IPS-NIHi7 (cell line): ENCODE data around the gene ABCC9.
"Not testable (repeated sequence)": the region's sequence is repeated elsewhere in the genome, so short reads cannot be mapped to it uniquely, and the experiment has no call there.

Experiments
- DNase-seq: peaks from one replicate; pipeline ENCODE4 v3.0.0; 2012; ENCODE audit warnings: mixed read lengths; ENCODE audit errors: extremely low spot score

Gene ABCC9

GRCh38 chr12:21933656-21934055, 7.6 kb downstream of the ABCC9 start:
- no peak for DNase-seq

DNA sequence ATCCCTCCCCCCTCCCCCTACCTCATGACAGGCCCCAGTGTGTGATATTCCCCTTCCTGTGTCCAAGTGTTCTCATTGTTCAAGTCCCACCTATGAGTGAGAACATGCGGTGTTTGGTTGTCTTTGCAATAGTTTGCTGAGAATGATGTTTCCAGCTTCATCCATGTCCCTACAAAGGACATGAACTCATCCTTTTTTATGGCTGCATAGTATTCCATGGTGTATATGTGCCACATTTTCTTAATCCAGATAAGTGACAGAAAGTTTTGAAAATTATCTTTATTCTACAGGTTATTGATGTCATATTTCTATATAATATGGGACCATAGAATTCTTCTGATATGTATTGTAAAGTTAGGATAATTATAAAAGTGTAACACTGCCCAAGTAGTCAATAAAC, 11.3 kb downstream of the ABCC9 start:
- not testable (repeated sequence) for DNase-seq

DNA sequence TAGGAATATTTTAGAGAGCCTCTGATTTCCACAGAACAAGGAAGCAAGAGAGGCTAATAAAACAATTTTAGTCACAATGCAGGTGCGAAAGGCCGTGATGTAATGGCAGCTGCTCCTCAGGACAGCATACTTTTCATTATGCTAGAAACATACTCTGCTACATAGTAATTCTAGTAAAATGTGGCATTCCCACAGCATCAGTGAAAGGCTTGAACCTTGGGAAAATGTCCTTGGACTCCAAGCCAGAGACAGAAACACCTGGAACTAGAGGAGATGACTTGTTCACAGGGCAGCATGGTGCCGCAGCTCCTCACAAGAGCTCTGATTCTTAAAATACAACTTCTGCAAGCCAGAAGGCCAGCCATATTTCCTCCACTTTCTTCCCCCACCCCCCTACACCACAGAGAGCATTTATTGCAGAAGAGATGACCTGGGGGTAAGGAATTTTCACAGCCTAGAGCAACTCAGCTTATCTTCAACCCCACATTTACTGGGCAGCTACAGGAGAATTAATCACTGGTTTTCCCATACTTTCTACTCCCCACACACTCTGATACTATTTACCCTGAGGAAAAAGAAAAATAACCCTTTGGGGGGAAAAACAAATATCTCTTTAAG, 15.8 kb downstream of the ABCC9 start:
- DNase-seq = no peak

DNA sequence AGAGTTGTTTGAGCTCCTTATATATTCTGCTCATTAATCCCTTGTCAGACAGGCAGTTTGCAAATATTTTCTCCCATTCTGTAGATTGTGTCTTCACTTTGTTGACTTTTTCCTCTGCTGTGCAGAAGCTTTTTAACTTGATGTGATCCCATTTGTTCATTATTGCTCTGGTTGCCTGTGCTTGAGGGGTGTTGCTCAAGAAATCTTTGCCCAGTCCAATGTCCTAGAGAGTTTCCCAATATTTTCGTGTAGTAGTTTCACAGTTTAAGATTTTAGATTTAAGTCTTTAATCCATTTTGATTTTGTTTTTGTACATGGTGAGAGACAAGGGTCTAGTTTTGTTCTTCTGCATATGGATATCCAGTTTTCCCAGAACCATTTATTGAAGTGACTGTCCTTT, 19.8 kb downstream of the ABCC9 start:
- DNase-seq = no peak

GRCh38 chr12:21918456-21918855, 22.8 kb downstream of the ABCC9 start:
- DNase-seq = no peak

DNA sequence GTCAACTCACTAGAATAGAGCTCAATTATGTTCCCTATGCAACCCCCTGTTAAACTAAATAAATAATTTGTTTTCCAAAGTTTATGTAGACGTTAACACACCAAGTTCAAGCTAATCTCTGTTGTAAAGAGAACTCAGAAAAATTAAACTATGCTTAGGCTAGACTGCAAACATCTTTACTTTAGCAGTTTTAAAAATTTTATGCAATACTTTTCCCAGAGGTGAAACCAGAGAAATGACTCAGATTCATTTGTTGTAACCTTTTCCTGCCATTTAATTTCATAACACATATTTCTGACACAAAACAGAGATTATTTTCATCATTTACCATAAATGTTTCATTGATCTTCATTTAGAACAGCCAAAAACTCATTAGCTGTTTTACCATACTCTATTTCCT, 27.4 kb downstream of the ABCC9 start:
- no peak for DNase-seq

DNA sequence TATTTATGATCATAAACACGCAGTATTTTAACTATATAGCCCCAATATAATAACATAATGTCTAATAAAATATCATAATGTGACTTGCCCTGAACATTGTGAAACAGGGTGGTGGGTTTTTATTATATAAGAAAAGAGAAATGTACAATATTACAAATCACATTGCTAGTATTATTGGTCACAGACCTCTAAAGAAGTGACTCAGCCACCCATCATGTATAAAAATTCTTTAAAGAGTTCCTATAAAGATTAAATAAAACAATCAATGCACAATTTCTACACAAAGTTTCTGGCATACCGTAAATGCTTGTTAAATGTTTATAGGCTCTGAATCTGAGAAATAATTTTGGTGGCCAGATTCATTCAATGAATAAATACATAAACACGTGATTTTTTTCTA, 28.9 kb downstream of the ABCC9 start:
- no peak for DNase-seq

- DNase-seq = no peak
Measured at GRCh38 chr12:21911832-21912231, 29.4 kb downstream of the ABCC9 start.

GRCh38 chr12:21910657-21911056, 30.6 kb downstream of the ABCC9 start:
- no peak for DNase-seq

DNA sequence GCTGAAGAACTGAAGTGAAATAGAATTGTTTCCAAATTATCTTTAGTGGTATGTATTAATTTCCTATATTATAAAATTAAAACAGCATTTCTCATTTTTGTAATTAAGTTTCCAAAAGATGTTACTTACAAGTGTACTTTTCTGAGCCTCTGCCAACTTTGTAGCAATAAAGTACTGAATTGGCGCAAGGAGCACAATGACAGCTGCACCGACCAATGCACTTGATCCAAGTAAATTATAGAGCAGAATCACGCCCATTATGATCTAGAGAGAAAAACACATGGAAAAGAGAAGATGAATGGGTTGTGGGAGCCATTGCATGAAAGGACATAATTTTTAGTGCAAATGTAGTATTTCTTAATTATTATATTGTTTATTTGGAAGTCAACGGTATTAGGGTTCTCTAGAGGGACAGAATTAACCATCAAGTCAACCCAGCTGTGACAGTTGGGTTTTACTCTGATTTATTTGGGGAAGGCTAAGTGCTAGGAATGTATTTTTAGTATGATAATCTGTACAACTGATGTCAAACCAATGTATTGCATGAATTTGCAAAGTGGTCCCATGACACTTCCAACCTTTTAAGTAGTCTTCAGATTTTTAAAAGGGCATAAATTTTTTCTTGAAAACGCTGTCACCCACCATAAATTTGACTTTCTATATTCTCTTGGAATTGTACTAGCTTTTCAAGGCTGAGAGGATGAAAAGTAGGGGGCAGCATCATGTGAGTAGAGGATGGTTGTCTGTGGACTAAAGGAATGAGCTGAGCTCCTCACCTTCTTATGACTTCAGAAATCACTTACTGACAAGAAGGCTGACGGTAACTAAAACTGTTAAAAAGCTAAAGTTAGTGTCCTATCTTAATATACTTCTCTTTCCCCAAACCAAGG, 33.0 kb downstream of the ABCC9 start:
- peak; percentile 11 for DNase-seq

DNA sequence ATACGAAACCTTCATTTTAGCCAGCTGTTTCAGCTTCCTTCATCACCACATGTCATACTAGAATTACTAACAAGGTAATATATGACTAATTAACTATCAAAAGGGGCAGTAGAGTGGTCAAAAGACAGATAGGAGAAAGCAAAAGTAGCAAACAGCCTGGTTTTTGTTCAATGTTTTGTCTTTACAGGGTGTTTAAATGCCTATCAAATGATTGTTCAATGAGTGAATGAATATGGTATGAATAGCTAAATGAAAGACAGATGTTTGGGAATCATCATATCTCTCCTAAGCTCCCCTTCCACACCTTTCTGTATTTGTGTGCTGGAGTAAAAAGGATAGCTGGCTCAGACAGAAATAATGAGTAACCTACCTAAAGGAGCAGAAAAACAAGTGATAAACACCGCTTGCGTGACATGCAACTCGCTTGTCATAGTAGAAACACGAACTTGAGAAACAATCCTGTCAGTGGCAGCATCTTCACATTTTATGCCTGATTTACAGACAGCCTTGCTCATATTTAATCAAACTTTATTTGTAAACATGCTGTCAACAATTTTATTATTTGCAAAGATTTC, 34.2 kb downstream of the ABCC9 start:
- DNase-seq = no peak

- DNase-seq = not testable (repeated sequence)
Measured at GRCh38 chr12:21899532-21899931, 41.7 kb downstream of the ABCC9 start.

DNA sequence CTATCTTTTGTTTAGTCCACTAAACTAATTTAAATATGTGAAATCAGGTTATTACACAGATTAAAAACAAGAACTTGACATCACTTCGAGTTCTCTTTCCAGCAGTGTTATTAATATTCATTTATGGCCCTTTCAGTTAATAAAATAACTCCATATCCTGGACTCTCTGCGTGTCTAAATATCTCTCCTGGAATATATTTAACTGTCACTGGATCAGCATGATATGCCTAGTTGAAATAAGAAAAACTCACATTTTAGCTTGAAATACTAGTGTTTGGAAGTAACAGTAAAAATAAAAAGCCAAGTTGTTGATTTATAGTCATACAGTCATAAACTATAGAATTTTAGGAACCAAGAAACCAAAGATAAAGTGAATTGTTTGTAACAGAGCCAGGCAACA, 45.6 kb downstream of the ABCC9 start:
- no peak for DNase-seq

DNA sequence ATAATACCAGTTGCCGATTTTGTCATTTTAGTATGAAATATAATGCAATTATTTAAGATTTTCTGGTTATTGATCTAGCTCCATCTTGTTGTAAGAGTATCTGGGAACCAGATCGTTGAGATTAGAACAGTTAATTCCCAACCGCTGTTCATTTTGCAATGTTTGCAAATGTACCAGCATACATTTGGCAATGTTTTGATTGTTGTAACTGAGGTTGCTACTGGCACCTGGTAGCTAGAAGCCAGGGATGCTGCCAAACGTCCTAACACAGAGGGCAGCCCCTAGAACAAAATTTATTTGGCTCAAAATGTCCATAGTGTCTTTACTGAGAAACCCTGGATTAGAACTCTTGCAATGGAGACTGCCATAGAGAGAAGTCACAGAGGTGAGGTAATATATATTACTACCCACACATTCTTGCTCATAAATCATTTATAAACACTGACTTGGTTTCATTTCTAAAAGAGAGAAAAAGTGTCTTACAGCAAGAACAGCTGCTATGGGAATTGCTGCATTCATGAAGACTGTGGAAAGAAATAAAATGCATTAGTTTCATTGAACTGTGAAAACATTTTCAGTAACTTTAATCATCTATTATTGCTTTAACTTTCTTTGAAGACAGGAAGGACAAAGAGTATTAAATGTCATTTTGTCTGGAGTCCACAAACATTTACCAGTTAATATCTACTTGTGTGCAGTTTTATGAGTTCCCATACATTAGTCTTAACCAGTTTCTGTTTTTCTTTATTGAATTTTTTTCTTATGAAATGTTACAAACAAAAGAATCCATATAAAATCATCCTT, 46.2 kb downstream of the ABCC9 start:
- no peak for DNase-seq

- no peak for DNase-seq
Measured at GRCh38 chr12:21893924-21894323, 47.3 kb downstream of the ABCC9 start.

DNA sequence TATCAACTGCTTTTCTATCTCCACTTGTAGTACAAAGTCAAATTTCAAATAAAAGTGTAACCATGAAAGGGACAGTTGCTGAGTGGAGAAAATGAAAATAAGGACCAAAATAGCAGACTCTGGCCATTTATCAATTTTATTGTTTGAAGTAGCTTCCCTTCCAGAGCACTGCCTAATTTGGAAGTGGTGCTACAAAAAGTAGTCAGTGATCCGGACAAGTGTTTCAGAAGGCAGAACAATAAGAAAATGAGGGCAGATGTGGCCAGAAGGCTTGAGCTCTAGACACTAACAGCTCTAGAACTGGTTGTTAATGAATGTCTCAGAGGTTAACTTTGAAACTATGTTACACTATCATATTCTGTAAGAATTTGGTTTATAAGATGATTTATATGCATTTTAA, 48.9 kb downstream of the ABCC9 start:
- DNase-seq = no peak

- no peak for DNase-seq
Measured at GRCh38 chr12:21891751-21892217, 49.4 kb downstream of the ABCC9 start.

DNA sequence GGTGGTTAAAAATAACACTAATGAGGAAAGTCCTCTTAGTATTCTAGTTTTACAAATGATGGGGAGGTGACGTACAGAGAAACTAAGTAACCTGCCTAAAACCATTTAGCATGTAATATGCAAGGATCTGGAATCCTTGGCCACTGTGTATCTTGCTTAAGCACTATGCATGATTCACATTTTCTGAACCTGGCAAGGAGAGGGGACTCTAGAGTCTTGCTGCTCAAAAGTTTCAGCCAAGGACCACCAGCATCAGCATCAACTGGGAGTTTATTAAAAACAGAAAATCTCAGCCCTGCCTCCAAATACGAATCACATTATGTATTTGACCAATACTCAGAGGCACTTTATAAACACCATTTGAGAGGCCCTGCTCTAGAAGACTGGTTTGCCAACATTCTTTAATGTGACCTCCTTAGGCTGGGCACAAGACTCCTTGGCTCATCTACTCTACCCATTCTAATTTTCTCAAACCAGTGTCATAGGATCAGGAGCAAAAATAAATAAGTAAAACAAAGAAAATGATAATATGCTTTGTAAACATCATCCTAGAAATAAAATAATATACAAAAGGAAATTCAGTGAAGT, 52.9 kb downstream of the ABCC9 start:
- no peak for DNase-seq

DNA sequence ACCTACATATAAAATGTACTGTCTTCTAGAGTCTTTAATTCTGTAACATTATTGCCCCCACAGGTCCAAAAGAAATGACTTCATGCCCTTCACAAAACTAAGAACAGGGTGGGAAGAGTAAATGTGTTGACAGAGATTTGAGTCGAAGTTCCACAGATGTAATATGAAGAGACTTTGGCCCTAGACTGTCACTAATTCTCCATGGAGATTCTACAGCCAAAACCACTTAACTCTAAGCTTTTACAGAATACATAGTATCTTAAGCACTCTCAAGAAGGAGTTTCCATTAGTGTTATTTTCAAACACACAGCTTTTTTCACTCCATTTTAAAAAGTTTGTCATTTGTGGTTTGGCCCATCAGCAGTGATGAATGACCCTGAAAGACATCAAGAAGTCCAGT, 56.3 kb downstream of the ABCC9 start:
- DNase-seq = no peak

GRCh38 chr12:21882635-21883034, 58.6 kb downstream of the ABCC9 start:
- no peak for DNase-seq

- no peak for DNase-seq
Measured at GRCh38 chr12:21881965-21882364, 59.3 kb downstream of the ABCC9 start.

DNA sequence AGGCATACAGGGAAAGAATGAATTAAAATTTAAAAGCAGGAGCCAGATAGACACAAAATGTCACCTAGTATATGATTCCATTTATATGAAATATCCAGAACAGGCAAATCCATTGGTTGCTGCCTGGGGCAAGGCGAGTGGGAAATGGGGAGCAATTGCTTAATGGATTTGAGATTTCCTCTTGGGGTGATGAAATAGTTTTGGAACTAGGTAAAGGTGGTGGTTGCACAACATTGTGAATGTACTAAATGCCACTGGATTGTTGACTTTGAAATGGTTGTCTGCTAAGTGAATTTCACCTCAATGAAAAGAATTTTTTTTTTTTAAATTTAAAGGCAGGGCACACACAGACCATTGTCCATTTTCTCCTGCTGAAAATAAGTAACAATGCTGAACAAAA, 61.9 kb downstream of the ABCC9 start:
- no peak for DNase-seq
